Astrocyte of the spinal cord (primary cell): ENCODE results near the gene TBCD.
A peak's percentile ranks its signal among the peaks of the same experiment; 100 is the strongest.

Experiments
- DNase-seq: peaks from one replicate; pipeline ENCODE4 v3.0.0; 2011; ENCODE audit warnings: low read depth, low spot score
- H3K4me3 ChIP-seq: 2 replicates; pipeline ENCODE4 v1.5.1; 2011; ENCODE audit warnings: low read depth, mild to moderate bottlenecking, low read length, moderate library complexity
- in situ Hi-C: cut with HindIII; loops from 2 replicates; pipeline ENCODE4 v1.10.0; 2017; ENCODE audit warnings: low sequenced_read_pairs
- TF ChIP-seq, protein P1 (sequence below): IDR thresholded peaks from 2 replicates; pipeline ENCODE4 v1.5.1; 2012; ENCODE audit warnings: low read depth, mild to moderate bottlenecking, low read length, inconsistent platforms

Gene TBCD

GRCh38 chr17:82835122-82835521, 83.3 kb downstream of the TBCD start:
- no peak for DNase-seq
- in situ Hi-C loops: no loop called here
- TF ChIP-seq, protein P1, sequence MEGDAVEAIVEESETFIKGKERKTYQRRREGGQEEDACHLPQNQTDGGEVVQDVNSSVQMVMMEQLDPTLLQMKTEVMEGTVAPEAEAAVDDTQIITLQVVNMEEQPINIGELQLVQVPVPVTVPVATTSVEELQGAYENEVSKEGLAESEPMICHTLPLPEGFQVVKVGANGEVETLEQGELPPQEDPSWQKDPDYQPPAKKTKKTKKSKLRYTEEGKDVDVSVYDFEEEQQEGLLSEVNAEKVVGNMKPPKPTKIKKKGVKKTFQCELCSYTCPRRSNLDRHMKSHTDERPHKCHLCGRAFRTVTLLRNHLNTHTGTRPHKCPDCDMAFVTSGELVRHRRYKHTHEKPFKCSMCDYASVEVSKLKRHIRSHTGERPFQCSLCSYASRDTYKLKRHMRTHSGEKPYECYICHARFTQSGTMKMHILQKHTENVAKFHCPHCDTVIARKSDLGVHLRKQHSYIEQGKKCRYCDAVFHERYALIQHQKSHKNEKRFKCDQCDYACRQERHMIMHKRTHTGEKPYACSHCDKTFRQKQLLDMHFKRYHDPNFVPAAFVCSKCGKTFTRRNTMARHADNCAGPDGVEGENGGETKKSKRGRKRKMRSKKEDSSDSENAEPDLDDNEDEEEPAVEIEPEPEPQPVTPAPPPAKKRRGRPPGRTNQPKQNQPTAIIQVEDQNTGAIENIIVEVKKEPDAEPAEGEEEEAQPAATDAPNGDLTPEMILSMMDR: no peak
- no peak overlapping the region for H3K4me3 ChIP-seq

GRCh38 chr17:82835766-82836512, 84.1 kb downstream of the TBCD start:
- in situ Hi-C loops: no loop called here
- H3K4me3 ChIP-seq: no peak overlapping the region
- DNase-seq: no peak
- TF ChIP-seq, protein P1: no peak

GRCh38 chr17:82836823-82837357, 85.0 kb downstream of the TBCD start:
- H3K4me3 ChIP-seq: no peak overlapping the region
- DNase-seq: peak; percentile 6
- TF ChIP-seq, protein P1: peak; percentile 18
- in situ Hi-C loops: no loop called here

DNA sequence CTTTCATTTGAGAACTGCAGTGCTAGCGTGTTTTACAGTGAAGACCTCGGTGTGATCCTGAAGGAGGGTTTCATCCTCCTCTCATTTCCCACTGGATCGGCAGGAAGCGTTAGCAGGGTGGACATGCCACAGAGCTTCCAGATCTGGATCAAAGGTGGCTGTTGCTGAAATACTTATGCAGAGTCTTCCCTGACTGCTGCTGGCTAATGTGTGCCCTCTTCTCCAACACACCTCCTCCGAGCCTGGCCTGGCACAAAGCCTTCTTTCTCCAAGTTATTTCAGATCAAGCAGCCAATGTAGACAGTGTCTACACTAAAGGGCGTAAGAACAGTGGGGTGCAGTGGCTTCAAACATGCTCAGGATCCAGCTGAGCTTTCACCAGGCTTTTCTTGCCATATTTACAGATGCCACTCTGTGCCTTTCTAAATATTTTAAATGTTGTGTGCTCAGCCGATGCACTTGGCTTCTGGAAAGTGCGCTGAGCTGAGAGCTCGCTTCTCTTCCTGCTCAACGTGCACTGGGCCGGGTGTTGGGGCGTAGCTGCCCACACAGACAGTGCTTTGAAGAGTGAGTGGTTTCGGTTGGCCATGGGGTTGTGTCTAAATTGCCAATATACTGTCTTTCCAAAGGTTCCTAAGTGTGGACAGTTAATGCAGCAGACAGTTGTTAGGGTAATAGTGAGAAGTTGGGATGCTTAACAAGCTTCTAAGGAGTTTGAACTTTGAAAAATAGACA, 85.9 kb downstream of the TBCD start:
- in situ Hi-C loops: no loop called here
- no peak for DNase-seq
- TF ChIP-seq, protein P1: no peak
- H3K4me3 ChIP-seq: no peak overlapping the region

- H3K4me3 ChIP-seq: no peak overlapping the region
- TF ChIP-seq, protein P1: no peak
- DNase-seq: no peak
- in situ Hi-C loops: no loop called here
Observed at GRCh38 chr17:82838386-82839063, 86.7 kb downstream of the TBCD start.

GRCh38 chr17:82839617-82840292, 87.9 kb downstream of the TBCD start, which contains the start of gene ZNF750:
Gene ZNF750 (minus strand): TSS chr17:82840022. CDS start chr17:82832454, 7,568 bp downstream.
- no peak for DNase-seq
- no peak within 1 kb of the TSS for H3K4me3 ChIP-seq
- in situ Hi-C loops: no loop called here
- TF ChIP-seq, protein P1: no peak
